NCI-H2196 (cell line): ENCODE measurements around the gene ZFR.
"Not testable (repeated sequence)": the region's sequence is repeated elsewhere in the genome, so short reads cannot be mapped to it uniquely, and the experiment has no call there.

ENCODE experiments used
- DNase-seq: peaks from one replicate; lab custom pipeline; 2025; ENCODE audit not compliant: unreplicated experiment; lab: John Stamatoyannopoulos, UW

ZFR gene

DNA sequence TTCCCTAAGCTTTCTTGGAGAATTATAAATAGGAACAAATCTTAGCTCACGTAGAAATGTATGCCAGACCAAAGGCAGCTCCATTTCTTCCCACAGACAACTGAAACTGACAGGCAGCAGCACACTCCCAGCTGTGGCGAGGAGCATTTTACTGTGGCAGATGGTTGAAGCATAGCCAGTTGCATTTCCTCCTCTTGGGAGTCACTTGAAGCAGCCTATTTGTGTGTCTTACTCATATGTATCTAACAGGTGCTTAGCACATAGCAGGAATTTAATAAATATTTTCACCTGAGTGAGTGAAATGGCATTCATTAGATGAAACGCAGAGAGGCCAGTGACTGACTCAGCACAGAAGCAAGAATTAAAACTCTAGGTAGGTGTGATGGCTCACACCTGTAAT, 119.5 kb downstream of the ZFR start:
- no peak for DNase-seq

DNA sequence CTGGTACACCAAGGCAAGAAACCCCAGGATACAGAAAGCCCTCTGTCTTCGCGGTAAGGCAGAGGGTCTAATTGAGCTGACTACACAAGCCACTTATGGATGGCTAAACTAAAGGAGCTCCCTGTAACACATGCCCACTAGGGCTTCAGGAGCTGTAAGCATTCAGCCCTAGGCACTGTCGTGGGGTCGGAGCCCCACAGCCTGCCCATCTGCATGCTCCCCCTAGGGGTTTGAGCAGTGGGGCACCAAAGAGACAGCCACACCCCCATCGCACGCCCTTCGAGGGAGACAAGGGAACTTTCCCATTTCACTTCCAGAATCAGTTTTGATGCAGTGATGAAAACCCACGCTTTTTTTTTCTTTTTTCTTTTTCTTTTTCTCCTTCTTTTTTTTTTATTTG, 120.8 kb downstream of the ZFR start:
- no peak for DNase-seq

DNA sequence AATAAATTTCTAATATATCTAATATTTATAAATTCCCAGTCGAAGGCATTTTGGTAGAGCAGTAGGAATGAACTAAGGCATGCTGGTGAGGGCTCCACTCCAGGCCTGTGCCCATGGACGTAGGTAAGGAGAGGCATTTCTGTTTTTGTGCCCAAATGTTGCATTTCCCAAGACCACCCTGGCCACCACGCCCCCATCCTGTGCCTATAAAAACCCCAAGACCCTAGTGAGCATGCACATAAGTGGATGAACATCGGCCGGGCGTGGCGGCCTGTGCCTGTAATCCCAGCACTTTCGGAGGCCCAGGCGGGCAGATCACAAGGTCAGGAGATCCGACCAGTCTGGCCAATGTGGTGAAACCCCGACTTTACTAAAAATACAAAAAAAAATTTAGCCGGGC, 121.7 kb downstream of the ZFR start:
- no peak for DNase-seq

DNA sequence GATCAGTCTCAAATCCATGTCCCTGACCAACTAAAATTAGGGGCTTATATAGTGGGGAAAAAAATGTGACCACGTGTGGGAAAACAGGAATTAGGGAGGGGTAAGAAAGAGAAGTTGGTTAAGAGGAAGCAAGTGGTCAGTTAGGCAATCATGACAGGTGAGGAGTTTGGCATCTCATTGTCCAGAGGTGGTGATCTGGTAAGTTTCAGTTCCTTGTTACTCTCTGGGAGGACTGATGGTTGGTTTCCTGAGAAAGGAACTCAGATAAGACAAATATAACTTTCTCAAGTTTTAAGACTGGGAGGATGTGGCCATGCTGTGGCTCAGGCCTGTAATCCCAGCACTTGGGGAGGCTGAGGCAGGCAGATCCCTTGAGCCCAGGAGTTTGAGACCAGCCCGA, 122.8 kb downstream of the ZFR start:
- DNase-seq, result not testable (repeated sequence)

DNA sequence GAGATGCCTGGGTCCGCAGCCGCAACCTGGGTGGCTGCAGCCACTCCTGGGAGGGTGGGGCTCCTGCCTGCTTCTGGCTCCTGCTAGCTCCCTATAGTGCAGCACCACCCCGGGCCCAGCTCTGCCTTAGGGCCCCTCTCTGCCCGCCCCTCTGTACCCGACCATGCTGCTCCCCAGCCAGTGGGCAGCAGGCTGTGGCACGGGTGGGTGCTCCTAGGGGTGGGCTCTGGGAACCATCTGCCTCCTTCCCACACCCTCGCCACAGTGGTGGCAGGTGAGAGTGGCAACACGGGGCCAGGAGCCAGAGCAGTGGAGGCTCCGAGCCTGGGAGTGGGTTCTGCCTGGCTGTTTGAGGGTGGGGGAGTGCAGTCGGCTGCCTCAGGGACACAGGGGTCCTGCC, 124.0 kb downstream of the ZFR start:
- no peak for DNase-seq

DNA sequence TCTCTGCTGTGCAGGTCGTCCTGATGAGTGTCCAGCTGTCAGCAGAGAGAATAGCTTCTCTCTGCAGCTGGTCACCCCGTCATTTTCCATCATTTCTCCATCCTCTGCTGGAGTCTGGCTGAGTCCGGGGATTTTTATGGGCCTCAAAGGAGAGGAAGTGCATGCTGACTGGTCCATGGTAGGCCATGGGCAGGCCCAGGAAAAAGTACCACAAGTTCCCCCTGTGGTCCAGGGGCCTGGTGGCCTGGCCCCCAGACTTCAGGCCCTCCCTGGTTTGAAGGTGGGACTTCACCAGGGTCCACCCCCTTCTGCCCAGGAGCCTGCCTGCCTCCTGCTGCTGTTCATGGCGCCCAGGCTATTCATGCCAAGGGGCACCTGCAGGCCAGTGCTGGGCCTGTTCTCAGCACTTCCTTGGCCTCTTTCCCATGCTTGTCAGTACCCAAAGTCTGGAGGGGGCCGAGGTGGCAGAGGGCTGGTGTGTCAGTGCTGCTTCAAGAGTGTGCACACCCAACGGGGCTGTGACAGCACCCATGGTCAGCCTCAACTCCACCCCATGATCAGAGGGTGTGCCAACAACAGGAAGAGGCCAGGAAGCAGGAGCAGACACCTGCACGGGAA, 124.5 kb downstream of the ZFR start:
- no peak for DNase-seq

DNA sequence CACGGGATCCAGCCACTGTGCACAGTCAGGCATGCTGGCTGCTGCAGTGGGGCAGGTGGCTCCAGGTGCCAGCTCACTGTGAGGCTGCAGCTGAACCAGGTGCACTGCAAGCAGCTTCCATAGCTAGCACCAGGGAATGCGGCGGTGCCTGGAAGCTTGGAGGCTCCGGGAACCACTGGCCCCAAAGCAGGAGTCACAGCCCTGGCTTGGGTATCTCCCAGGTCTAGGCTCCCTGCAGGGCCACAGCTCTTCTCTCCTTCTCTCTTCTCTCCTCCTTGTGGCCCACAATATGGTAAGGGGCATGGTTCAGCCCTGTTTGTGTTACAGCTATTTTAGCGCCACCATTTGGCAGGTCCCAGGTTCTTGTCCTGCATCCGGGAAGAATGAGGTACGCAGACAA, 125.1 kb downstream of the ZFR start:
- DNase-seq, result no peak

DNA sequence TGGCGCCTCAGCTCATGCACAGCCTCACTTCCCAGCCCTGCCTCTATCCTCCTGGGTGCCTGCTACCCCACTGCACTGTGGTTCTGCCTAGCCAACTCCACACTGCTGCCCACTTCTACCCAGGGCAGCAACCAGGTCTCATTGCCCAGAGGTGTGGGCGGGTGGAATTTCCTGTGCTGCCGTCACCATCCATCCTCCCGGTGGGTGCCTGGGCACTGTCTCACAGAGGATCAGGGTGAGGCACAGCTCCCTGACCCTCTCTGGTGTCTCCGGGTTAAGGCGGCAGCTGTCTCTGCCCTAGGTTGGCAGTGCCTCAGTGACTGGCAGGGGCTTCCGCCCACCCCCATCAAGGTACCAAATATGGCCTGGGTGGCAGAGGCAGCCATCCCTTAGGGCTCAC, 127.5 kb downstream of the ZFR start:
- DNase-seq, result no peak

DNA sequence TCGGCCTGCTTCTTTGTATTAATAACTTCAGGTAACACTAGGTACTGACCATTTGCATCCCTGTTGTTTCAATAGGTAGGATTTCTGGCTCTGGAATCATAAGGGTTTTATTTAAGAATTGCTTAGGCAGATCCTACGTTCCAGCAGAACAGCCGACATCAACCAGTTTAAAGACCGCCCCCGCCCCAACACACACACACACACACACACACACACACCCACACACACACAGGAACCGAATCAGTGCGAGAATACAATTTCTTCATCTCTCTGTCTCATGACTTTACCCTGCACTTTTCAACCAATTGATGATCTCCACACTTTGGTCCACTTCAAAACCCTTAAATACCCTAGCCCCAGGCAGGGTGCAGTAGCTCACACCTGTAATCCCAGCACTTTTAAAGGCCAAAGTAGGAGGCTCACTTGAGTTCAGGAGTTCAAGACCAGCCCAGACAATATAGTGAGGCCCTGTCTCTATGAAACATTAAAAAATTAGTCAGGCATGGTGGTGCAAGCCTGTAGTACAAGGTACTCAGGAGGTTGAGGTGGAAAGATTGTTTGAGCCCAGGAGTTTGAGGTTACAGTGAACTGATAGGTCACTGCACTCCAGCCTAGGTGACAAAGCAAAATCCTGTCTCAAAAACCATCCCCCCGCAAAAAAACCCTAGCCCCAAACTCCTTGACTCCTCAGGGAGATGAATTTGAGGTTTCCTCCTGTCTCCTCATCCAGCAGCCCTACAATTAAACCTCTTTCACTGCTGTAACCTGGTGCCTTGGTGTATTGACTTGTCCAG, 129.1 kb downstream of the ZFR start:
- DNase-seq, result no peak

DNA sequence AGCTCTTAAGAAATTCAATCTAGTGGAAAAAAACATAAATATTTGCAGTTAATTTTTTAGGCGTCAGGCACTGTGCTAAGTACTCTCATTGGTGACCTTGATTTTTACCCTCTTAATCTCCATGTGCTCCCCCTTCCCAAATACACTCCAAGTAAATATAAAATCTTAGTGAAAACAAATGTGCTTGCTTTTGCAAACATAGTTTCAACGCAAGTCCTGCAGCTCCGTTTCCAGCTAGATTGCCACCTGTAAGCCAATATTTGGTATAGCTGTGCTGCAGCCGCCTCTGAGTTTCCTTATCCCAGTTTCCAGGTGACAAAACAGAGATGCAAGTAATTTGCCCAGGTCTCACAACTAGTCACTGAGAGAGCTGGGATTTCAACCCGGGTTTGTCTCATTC, 129.9 kb downstream of the ZFR start:
- DNase-seq, result no peak

DNA sequence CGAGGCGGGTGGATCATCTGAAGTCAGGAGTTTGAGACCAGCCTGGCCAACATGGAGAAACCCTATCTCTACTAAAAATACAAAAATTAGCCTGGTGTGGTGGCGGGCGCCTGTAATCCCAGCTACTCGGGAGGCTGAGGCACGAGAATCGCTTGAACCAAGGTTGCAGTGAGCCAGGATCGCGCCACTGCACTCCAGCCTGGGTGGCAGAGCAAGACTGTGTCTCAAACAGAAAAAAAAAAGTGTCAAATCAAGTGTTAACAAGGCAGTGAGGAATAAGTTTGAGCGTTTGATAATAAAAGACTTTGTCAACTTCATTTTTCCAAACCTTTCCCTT, 130.4 kb downstream of the ZFR start:
- DNase-seq, result not testable (repeated sequence)

DNA sequence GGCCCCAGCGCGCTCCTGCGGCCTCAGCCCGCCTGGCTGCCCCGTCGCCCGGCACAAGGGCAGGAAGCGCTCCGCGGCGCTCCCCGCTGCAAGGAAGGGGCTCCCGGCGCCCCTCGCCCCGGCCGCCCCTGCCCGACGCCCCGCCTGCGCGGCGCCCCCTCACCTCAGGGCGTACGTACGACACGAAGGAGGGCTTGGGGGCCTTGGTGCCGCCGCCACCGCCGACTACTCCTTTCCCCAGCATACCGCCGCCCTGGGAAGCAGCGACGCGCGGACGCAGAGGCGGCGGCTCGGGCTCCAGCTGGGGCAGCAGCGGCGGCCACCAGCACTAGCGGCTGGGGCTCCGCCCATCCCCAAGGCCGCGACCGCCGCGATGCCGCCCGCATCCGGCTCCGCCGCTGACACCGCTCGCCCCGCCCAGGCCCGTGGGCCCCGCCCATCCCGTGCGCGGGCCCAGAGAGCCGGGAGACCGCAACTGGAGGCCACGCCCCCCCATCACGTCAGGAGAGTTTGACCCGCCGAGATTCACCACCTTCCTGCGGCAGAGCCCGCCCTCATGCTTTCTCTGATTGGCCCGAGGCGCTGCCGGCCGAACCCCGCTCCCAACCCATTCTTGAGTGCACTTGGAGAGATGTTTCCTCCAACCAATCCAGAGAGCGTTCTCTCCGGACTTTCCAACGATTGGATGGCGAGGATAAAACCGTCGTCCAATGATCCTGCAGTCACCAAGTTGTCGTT, 131.8 kb downstream of the ZFR start, which contains the start of gene MTMR12:
MTMR12 (minus strand) TSS at position 345 of the 738 bp plus-strand sequence; CDS start at position 244, 101 bp downstream.
- DNase-seq, result peak; percentile 100

DNA sequence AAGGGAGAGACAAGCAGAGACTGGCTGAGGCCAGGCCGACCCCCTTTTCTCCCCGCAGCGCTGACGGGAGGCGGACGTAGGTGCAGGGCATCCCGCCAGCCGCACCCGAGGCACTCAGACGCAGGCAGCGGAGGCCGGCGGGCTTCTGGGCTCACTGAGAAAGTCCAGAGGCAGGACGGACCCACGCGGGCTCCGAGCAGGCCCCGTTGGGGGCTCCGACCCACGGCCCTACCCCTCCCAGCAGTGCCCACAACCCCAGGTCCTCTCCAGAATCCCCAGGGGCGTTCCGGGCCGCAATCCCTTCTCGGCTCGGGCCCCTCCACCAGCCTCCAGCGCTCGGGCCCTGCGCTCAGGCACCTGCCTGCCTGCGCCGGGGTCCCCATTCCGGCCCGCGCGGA, 132.3 kb downstream of the ZFR start:
- DNase-seq, result no peak

DNA sequence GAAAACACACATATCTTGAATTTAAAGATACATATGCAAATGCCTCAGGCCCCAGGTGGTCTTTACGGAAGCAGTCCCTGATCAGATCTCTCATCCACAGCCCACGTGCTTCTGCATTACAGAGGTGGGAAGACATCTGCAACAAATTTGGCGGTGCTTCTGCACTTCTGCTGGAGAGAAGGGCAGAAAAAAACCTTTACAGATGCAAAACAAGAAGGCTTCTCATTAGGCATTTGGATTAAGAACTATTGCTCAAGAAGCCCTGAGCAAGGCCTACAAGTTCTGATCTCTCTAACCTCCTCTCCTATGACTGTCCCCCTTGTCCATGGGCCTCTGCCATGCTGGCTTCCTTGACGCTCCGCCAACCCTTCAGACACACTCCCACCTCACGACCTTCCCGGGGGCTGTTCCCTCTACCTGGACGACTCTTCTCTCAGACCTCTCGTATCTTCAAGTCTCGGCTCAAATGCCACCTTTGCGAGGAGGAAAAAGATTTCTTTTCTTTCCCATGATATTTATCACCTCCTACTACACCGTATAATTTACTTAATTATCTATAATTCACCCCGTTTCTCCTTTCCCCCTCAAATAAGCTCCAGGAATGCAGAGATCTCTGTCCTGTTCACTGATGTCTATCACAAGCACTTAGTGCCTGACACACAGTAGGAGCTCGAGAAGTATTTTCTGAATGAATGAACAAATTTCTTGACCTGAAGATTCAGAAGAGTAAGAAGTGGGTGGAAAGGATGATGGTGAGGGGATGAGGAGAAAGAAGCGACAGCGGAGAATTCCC, 132.9 kb downstream of the ZFR start:
- no peak for DNase-seq

DNA sequence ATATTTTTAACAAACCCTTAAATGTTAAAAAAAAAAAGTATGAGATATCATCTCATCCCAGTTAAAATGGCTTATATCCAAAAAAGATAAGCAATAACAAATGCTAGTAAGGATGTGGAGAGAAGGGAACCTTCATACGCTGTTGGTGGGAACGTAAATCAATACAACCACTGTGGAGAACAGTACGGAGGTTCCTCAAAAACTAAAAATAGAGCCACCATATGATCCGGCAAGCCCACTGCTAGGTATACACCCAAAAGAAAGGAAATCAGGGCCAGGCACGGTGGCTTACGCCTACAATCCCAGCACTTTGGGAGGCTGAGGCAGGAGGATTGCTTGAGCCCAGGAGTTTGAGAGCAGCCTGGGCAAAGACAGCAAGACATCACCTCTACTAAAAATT, 134.8 kb downstream of the ZFR start:
- DNase-seq, result no peak

DNA sequence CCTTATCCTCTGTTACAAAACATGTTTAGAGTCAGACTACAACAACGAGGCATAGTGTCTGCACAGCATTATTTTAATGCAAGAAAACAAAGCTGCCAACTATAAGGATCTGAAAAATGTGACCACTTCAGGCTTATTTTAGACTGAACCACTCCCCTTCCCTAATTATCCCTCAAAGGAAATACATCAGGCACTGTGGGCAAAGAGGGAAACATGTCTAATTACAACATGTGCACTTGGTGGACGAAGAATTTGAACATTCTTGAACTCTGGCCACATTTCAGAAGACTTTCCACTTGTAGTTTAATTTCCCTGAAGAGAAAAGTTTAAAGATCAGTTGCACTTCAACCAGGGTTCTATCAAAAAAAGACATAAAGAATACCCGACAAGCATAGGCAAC, 135.6 kb downstream of the ZFR start:
- no peak for DNase-seq

DNA sequence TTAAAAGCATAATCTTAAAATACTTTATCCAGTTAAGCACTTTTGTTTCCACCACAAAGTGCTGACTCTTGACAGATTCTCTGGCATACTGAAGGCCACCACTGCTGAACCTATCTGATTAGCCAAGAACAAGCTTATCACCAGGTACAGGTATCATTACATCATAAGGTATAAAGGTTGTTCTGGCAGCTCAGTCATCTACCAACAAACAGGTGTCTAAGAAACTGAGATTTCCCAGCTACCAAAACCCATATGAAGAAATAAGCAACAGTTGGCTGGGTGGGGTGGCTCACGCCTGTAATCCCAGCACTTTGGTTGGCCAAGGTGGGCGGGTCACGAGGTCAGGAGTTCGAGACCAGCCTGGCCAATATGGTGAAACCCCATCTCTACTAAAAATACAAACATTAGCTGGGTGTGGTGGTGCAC, 136.8 kb downstream of the ZFR start:
- DNase-seq, result no peak

DNA sequence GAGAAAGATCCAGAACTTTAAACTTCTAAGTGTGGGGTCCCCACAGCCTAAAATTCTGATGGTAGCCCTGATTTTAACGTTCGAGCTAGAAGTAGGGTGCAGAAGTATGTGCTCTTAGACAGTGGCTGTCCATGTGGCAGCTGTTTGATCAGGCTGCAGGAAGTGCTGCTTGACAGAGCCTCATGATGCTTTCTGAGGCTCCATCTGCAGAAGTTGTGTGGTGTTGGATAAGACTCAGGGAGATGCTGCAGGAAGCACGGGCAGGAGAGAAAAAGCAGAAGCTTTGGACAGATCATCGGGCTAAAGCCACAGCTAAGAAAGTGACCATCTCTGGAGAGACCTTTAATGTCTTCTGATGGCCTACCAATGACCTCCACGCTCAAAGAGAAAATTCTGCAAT, 139.9 kb downstream of the ZFR start:
- DNase-seq, result no peak
